Epithelial cell of proximal tubule (primary cell): ENCODE measurements around the gene WDSUB1. TPM values are rescaled to one million over a fixed set of nuclear protein-coding genes. Genes with fewer than 3 reads are reported as not detected.

Experiments
- DNase-seq: peaks from one replicate; pipeline ENCODE4 v3.0.0-alpha.2; 2011; ENCODE audit warnings: low read depth
- H3K4me3 ChIP-seq: 2 replicates; pipeline ENCODE4 v1.5.1; 2011; ENCODE audit warnings: low read depth, mild to moderate bottlenecking, low read length
- total RNA-seq: library from RNA; depleted of rRNA; stranded (reverse); fragments of >200 nt; gene quantifications from 2 replicates; pipeline ENCODE4 v1.2.3, GENCODE V29; 2015
- TF ChIP-seq, protein P1 (sequence below): conservative IDR thresholded peaks from 2 replicates; pipeline ENCODE4 v1.5.1; 2012; ENCODE audit warnings: low read depth, mild to moderate bottlenecking, low read length

Gene WDSUB1
- total RNA-seq, 1 donor from 2014 or later, result 2.2 TPM

DNA sequence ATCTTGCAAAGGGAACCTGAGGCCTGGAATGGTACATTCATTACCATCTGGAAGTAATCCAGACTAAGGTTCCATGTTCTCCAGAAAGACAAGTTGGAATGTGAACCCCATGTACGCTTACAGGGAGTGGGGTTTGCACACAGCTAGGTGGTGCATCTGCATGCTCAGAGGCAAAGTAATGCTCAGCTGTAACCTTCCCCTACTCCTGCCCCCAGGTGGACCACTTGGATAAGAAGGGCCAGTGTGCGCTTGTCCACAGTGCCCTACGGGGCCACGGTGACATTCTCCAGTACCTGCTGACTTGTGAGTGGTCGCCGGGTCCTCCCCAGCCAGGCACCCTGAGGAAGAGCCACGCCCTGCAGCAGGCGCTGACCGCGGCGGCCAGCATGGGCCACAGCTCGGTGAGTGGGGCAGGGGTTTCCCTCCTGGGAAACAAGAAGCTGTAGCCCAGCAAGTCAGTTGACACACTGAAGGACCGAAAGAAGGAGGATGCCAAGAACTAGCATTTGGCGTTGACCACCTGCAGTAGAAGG lies 90.0 kb downstream of the WDSUB1 start:
- TF ChIP-seq, protein P1, sequence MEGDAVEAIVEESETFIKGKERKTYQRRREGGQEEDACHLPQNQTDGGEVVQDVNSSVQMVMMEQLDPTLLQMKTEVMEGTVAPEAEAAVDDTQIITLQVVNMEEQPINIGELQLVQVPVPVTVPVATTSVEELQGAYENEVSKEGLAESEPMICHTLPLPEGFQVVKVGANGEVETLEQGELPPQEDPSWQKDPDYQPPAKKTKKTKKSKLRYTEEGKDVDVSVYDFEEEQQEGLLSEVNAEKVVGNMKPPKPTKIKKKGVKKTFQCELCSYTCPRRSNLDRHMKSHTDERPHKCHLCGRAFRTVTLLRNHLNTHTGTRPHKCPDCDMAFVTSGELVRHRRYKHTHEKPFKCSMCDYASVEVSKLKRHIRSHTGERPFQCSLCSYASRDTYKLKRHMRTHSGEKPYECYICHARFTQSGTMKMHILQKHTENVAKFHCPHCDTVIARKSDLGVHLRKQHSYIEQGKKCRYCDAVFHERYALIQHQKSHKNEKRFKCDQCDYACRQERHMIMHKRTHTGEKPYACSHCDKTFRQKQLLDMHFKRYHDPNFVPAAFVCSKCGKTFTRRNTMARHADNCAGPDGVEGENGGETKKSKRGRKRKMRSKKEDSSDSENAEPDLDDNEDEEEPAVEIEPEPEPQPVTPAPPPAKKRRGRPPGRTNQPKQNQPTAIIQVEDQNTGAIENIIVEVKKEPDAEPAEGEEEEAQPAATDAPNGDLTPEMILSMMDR, result no peak
- DNase-seq, result no peak
- no peak overlapping the region for H3K4me3 ChIP-seq

DNA sequence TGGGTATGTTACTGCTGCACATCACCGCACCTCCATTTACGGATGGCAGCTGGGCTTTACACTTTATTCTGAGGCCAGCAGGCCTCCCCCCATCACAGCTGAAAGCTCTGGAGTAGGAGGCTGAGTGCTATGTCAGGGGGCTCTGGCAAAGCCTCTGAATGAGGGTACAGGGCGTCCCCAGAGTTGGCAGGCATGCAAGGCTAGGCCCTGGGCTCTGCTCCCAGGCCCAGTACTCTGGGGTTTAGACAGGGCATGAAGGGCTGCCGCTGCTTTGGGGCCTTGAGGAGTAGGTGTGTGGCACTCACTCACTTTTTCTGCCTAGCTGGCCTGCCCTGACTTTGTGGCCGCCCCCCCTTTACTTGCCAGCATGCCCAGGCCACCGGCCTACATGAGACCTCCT lies 90.8 kb downstream of the WDSUB1 start:
- no peak overlapping the region for H3K4me3 ChIP-seq
- DNase-seq, result no peak
- TF ChIP-seq, protein P1, result no peak

DNA sequence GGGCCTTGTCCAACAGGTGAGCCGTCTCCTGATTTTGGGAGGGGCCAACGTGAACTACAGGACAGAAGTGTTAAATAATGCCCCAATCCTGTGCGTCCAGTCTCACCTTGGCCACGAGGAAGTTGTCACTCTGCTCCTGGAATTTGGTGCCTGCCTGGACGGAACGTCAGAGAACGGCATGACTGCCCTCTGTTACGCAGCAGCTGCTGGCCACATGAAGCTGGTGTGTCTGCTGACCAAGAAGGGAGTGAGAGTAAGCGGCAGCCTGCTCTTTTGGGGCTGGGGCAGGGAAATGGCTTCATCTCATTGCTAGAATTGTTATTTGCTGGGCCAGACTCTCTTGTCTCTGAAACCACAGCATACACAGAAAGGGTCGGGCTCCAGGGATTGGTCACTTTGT lies 92.3 kb downstream of the WDSUB1 start:
- no peak for DNase-seq
- TF ChIP-seq, protein P1, result no peak
- H3K4me3 ChIP-seq, result no peak overlapping the region

DNA sequence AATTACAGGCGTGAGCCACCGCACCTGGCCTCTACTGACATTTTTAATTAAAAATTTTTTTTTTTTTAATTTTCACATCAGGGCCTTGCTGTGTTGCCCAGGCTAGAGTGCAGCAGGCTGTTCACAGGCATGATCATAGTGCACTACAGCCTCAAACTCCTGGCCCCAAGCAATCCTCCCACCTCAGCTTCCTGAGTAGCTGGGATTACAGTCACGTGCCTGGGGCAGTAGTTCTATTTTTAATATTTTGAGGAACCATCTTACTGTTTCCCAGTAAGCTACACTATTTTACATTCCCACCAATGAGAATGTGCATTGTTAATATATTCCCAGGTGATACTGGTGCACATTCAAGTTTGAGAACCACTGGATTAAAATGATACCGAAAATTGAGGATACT lies 92.7 kb downstream of the WDSUB1 start:
- DNase-seq, result no peak
- H3K4me3 ChIP-seq, result no peak overlapping the region
- TF ChIP-seq, protein P1, result no peak

DNA sequence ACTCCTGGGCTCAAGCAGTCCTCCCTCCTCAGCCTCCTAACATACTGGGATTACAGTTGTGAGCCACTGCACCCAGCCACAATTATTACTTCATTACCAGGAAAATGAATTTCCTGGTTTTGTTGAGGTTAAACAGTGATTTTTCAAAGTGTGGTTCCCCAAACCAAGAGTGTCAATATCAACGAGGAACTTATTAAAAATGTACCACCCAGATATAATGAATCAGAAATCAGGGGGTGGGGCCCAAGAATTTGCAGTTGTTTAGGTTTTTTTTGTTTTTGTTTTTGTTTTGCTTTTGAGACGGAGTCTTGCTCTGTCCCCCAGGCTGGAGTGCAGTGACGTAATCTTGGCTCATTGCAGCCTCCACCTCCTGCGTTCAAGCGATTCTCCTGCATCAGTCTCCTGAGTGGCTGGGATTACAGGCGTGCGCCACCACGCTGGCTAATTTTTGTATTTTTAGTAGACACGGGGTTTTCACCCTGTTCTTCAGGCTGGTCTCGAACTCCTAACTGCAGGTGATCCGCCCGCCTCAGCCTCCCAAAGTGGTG lies 94.1 kb downstream of the WDSUB1 start:
- TF ChIP-seq, protein P1, result no peak
- no peak for DNase-seq
- H3K4me3 ChIP-seq, result no peak overlapping the region

DNA sequence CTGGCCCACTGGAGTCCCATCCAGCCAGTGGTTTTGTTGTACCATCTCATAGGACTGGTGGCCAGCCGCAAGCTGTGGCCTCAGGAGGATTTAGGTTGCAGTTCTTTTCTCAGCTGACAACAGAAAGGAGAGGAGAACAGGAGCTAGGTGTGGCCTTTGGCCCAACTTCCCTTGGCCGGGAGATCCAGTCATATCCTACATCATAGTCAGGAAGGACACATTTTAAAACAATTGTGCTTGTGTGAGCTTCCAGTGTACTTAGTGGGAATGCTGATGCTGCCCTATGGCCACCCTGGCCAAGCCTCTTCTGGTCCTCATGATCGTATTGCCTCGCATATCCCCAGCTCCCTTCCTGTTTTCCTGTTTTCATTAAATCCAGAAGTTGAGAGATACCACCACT lies 98.1 kb downstream of the WDSUB1 start:
- no peak for DNase-seq
- H3K4me3 ChIP-seq, result no peak overlapping the region
- TF ChIP-seq, protein P1, result no peak

DNA sequence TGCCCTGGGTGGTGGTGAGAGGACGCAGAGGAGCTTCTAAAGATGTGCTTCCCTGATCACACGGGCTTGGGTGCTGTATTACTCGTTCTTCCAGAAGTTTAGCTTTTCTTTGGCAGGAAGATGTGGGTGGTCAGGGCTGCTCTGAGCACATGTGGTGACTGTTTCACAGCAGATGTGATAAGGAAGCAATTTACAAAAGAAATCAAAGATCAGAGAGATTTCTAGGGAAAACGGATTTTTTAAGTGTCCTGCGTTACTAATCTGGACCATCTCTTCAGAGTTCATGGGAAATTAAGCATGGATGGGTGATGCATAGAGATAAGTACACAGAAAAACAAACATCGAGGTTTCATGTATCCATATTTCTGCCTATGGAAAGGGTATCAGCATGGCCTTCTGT lies 99.4 kb downstream of the WDSUB1 start:
- TF ChIP-seq, protein P1, result no peak
- DNase-seq, result no peak
- H3K4me3 ChIP-seq, result no peak overlapping the region
